ENCODE measurements around the gene RBMS2.
"Not testable (repeated sequence)": the region's sequence is repeated elsewhere in the genome, so short reads cannot be mapped to it uniquely, and the experiment has no call there.

RBMS2 gene

DNA sequence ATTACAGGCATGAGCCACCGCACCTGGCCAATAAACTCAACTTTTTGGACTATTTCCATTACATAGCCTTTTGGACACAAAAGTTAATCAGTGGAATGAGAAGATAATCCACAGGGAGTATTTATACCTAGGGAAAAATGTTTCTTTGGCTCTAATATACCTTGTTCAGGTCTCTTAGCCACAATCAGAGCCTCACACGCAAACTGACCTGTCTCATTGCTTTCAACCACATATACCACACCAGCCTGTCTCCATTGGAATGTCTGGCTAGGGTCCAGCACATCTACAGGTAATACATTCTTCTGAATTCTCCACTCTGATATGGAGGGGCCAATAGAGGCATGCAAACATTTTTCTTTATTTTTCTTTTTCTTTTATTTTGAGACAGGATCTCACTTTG, 3.8 kb upstream of the RBMS2 start:
- no peak for DNase-seq

DNA sequence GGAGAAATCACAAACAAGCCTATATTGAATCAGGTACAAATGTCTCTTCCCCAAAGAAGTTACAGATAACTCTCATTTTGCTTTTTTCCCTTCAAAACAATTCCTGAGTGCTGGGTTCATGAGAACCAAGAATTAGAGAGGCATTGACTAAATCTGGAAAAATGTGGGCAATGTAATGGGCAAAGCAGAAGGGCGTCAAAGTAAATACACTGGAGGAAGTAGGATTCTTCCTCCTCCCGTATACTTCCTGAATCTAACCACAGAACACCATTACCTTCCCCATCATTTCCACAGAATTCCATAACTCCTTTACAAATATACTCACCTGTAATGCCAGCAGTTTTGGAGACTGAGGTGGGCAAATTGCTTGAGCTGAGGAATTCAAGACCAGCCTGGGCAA, 3.0 kb upstream of the RBMS2 start:
- no peak for DNase-seq

DNA sequence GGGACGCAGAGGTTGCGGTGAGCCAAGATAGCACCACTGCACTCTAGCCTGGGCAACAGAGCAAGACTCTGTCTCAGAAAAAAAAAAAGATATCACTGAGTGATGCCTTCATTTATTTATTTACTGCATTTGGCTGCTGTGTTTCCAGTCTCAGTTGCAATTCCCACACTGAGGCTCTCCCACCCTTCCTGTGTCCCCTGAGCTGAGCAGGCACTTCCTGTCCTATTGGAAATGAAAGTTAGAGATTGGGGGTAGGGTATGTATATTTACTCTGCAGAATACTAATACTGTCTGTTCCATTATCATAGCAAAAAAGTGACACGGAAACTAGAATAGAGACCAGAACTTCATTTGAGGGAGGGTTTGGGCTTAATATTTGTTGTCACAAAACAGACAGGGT, 1.6 kb upstream of the RBMS2 start:
- no peak for DNase-seq

DNA sequence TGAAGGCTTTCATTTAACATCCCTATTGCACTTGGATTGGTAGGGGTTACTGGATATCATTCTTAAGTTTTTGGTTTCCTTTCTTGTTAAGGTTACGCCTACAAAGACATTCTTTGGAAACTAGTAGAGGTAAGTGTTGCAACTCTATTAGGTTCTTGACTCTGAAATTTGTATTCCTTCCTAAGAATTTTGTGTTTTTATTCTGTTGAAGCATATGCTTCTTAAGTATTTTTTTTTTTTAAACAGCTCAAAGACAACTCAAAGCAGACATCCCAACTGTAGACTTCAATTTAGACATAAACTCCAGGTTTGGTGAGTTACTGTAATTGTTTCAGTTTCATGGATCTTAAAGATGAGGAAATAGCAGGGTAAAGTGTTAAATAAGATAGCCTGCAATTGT, 1.1 kb upstream of the RBMS2 start:
- DNase-seq: no peak

DNA sequence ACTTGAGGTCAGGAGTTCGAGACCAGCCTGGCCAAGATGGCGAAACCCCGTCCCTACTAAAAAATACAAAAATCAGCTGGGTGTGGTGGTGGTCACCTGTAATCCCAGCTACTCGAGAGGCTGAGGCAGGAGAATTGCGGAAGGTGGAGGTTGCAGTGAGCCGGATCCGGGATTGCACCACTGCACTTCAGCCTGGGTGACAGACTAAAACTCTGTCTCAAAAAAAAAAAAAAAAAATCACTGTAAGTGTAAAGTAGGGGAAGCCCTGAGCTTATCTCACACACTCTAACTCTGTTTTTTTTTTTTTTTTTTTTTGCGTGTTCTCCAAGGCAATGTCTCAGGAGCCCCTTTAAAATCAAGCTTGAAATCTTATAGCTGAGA, 421 bp upstream of the RBMS2 start:
- no peak for DNase-seq

DNA sequence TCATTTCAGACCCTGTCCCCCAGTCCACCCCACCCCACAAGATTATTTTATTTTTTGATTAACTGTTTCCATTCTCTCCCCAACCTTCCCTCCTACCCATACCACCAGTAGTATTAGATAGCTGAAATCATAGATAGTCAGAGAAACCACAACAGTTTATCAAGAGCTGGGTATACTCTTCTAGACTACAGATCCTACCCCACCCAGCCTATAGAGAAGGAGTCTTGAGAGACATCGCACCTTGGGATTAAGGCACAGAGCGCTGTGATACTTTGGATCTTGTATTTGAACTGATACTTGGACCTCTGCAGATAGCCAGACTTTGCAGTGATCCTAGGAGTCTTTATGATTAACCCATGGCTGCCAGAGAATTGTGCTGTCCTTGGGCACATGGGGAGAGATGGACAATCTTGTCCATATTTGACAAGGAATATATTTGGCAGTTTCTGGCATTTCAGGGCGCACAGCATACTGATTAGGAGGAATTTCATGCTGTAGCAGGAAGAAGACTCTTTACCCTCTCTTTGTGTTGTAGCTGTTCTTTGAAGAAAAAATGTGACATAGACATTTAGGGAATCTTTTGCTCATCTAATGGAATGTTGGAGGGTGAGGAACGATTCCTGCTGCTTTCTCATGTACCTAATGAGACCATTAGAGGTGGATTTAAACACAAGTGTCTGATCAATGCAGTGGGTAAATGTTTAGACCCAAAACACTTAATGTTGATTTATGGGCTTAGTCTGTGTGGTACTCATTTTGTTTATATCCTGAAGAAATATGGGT, 982 bp downstream of the RBMS2 start:
- peak in 2 of 14 donors; percentile 35 to 40 for DNase-seq

DNA sequence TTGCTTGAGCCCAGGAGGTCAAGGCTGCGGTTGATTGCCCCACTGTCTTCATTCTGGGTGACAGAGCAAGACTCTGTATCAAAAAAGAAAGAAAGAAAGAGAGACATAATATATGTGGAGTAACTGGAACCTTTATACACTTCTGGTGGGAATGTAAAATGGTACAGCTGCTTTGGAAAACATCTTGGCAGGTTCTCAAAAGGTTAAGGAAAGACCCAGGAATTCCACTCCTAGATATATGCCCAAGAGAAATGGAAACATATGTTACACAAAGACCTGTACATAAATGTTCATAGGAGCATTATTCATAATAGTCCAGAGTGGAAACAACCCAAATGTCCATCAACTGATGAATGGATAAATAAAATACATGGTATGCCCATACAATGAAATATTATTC, 7.2 kb downstream of the RBMS2 start:
- DNase-seq: no peak

- no peak for DNase-seq
Measured at GRCh38 chr12:56529656-56530055, 8.0 kb downstream of the RBMS2 start.

GRCh38 chr12:56530390-56531055, 8.9 kb downstream of the RBMS2 start:
- no peak for DNase-seq

GRCh38 chr12:56537546-56537945, 15.9 kb downstream of the RBMS2 start:
- DNase-seq: no peak

GRCh38 chr12:56541631-56542030, 20.0 kb downstream of the RBMS2 start:
- no peak for DNase-seq

DNA sequence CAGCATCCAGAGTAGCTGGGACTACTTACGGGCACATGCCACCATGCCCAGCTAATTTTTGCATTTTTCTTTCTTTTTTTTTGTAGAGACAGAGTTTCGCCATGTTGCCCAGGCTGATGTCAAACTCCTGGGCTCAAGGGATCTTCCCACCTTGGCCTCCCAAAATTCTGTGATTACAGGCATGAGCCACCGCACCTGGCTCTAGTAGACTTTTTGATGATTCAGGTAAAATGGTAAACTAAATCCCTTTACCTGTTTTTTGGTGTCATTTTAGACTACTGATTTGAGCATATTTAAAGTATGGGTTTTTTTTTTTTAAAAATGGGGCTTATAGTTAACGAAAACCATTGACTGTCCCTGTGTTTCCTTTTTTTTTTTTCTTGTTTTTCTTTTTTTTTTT, 20.5 kb downstream of the RBMS2 start:
- no peak for DNase-seq

DNA sequence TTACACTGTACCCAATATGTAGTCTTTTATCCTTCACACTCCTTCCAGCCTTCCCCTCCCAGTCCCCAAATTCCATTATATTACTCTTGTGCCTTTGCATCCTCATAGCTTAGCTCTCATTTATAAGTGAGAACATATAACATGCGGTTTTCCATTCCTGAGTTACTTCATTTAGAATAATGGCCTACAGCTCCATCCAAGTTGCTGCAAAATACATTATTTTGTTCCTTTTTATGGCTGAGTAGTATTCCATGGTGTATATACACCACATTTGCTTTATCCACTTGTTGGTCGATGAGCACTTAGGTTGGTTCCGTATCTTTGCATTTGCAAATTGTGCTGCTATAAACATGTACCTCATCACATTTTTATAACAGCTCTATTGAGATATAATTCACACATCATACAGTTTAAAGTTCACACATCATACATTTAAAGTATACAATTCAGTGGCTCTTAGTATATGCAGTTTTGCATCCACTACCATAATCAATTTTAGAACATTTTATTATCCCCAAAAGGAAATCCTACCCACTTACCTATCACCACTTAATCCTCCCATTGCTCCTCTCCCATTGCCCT, 23.5 kb downstream of the RBMS2 start:
- DNase-seq: no peak

DNA sequence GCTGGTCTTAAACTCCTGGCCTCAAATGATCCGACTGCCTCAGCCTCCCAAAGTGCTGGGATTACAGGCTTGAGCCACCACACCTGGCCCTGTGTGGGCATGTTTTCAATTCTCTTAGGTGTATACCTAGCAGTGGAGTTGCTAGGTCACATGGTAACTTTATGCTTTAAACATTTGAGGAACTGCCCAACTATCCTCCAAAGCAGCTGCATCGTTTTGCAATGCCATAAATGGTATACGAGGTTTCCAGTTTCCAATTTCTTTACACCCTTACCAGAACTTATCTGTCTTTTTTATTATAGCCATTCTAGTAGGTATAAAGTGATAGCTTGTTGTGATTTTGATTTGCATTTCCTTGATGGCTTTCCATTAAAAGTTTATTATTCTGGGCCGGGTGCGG, 25.1 kb downstream of the RBMS2 start:
- no peak for DNase-seq

DNA sequence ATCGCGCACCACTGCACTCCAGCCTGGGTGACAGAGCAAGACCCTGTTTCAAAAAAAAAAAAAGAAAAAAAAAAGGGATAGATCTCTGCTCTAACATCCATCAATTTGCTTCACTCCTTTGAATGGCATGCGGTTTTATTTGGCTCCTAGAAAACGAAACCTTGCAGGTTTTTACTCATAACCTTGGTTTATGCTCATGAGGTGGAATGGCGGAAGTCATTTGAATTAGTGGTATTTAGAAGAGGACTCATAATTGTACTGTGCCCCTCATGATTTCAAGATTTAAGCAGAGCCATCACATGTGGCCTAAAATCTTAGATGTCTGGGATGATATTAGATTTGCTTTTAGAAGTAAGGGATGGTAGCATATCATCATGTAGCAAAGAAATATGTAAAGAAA, 29.4 kb downstream of the RBMS2 start:
- no peak for DNase-seq

GRCh38 chr12:56565510-56566101, 44.0 kb downstream of the RBMS2 start:
- peak in 4 of 14 donors; percentile 2 to 4 (median 3) for DNase-seq

GRCh38 chr12:56568146-56568545, 46.5 kb downstream of the RBMS2 start:
- no peak for DNase-seq

GRCh38 chr12:56571121-56571520, 49.5 kb downstream of the RBMS2 start:
- no peak for DNase-seq

GRCh38 chr12:56572288-56572687, 50.7 kb downstream of the RBMS2 start:
- no peak for DNase-seq

DNA sequence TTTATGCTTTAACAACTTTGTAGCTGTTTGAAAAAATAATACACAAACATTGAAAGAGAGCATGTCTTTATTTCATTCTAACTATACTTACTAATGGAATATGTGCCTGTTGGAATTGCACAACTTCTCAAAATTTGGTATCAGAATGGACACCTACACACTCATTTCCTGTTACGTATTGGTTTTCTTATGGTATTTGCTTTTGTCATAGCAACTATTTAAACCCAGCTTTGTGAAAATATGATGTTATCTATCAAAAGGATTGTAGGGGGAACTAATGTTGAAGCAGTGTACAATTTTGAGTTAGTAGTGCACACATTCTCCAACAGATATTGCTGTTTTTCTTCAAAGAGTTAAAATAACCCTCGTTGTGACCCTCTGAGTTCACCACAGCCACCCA, 52.6 kb downstream of the RBMS2 start:
- DNase-seq: no peak

GRCh38 chr12:56577248-56577647, 55.6 kb downstream of the RBMS2 start:
- DNase-seq: not testable (repeated sequence)

DNA sequence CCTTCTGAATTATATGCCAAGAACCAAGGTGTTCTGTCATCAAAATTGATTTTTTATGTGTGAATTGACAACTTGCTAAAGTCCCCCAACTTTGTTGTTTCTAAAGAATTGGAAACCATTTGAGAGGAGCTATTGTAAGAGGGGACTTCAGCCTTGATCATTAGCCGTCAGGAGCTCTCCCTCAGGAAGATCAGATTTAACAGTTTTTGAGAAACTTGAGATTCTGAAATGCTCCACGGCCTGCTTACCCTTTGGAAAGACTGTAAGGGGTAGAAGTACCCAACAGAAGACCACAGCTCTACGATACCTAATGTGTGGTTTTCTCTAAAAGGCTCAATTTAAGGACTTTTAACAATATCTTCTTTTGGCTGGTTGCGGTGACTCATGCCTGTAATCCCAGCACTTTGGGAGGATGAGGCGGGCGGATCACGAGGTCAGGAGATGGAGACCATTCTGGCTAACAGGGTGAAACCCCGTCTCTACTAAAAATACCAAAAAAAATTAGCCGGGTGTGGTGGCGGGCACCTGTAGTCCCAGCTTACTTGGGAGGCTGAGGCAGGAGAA, 57.4 kb downstream of the RBMS2 start:
- DNase-seq: no peak

Measured in C1 segment of cervical spinal cord (tissue), 14 donors.